IPS DF 4.7 (cell line): ENCODE measurements around the gene CDC42BPA.
"Not testable (repeated sequence)": the region's sequence is repeated elsewhere in the genome, so short reads cannot be mapped to it uniquely, and the experiment has no call there.

Experiments
- DNase-seq: peaks from one replicate; pipeline ENCODE4 v3.0.0-alpha.2; 2013; ENCODE audit warnings: low spot score; ENCODE audit errors: extremely low read depth

CDC42BPA gene

DNA sequence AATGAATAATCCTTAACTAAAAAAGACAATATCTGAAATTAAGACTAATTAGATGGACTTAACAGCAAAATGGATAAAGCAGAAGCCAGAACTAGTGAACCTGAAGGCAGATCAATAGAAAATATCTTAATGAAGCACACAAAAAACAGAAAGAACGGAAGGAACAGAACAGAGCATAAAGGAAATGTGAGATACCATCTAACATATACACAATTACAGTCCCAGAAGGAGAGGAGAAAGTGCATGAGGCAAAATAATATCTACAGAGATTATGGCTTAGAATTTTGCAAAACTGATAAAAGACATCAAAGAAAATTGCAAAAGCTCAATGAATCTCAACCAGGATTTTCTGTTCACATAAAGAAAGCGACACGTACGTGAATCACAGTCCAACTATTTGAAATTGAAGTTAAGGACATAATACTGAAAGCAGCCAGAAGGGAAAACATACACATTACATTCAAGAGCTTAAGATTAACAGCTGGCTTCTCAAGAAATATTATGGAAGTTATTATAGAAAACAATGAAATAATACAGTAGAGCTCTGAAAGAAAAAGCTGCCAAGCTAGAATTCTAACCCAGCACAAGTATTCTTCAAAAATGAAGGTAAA, 182.0 kb downstream of the CDC42BPA start:
- no peak for DNase-seq

DNA sequence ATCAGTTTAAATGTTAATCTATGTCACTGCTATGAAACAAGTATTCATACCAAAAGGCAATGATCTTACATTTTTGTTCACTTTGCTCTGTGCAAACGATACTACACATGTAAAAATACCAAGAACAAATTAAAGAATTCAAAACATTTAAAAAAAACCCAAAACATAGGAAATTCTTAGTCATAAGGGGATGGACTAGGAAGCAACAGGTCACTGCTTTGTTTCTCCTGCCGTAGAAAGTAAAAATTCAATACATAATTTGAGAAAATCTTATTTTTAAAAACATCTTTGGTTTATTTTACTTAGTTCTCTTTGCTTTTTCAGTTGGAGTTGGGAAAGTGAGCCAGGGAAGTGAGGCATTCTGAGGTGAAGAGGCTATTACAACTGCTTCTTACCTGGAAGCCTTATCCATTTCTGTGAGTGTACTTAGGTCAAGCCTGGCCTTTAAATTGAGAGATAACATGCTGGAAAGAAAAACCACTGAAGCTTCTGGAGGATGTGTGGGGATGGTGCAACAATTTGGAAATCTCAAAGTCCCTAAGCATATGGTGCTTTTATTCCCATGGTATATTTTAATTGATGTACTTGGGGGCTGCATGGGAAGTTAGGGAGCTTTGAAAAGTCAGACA, 183.5 kb downstream of the CDC42BPA start:
- DNase-seq, result no peak

DNA sequence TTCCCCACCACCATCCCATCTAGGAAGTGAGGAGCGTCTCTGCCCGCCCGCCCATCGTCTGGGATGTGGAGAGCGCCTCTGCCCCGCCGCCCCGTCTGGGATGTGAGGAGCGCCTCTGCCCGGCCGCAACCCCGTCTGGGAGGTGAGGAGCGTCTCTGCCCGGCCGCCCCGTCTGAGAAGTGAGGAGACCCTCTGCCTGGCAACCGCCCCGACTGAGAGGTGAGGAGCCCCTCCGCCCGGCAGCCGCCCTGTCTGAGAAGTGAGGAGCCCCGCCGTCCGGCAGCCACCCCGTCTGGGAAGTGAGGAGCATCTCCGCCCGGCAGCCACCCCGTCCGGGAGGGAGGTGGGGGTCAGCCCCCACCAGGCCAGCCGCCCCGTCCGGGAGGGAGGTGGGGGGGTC, 185.6 kb downstream of the CDC42BPA start:
- not testable (repeated sequence) for DNase-seq

DNA sequence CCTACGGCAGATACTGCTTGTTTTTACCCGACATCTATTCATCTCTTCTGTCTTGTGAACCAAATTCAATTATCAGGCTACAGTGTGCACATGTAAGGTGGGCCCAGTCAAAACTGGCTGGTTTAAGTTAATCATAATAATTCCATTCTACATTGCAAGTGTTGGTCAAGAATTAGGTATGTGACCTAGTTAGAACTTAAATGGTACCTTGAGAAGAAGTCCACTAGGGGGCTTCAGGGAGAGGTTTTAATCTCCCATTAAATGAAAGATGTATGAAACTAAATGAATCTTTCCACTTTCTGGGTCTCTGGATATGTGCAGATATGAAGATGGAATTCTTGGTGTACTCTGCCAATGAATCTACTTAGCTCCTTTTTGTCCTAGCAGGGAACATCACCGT, 187.1 kb downstream of the CDC42BPA start:
- DNase-seq, result no peak

DNA sequence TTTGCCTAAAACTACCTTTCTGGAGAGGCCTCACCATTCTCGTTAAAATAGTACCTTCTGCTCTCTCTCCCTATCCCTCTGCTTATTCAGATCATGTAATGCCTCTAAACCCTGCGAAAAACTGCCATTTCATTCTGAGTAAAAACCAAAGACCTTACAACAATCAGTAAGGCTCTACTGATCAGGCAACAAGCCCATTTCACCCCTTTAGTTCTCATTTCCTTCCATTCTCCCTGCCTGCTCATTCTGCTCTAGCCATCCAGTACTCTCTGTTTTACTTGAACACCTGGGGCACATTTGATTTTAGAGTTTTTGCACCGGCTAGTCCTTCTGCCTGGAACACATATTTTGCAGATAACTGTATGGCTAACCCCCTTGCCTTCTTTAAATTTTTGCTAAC, 190.4 kb downstream of the CDC42BPA start:
- no peak for DNase-seq

DNA sequence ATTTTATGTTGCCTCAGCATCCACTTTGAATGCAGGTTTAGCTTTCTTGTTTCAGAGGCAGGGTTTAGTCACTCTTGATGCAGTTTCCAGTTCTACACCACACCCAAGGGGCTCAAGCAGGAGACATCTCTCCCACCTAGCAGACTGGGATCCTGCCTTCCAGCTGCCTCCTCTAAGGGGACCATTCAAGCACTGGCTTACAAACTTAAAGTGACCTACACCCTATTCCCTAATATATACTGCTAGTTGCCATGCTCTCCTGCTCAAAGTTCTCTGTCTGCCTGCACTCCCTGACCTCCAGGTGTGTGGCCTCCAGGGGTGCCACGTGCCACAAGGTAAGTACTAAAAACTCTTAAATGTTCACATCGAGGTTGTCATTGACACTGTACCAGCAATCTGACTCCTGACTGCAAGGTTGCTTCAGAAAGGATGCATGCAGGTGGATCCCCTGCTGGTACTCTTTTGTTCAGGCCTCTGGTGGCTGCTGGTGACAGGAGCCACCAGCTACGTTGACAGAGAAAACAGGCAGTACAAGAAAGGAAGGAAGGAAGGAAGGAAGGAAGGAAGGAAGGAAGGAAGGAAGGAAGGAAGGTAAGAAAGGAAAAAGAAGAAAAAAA, 192.3 kb downstream of the CDC42BPA start:
- DNase-seq, result no peak

DNA sequence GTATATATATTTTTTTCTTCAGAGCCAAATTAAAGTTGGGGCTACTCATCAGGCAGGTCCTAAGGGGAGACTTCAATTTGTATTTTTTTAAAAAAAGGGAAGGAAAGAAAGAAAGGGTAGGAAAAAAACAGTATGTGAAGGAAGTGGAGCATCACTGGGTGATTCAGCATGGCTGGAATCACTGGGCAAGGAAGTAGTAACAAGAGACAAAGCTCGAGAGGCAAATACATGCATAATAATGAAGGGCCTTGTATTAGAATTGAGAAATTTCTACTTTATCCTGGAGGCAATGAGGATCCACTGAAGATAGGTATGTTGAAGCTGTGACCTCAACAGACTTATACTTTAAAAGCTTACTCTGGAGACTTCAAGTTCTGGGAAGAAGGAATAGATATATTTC, 193.8 kb downstream of the CDC42BPA start:
- DNase-seq, result no peak

DNA sequence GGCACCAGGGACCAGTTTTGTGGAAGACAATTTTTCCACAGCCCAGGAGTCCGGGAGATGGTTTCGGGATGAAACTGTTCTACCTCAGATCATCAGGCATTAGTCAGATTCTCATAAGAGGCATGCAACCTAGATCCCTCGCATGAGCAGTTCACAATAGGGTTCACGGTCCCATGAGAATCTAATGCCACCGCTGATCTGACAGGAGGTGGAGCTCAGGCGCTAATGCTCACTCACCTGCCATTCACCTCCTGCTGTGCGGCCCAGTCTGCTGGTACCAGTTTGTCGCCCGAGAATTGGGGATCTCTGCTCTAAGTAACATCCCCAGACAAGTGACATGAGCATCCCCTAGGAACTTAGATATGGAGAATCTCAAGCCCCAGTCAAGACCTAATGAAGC, 197.5 kb downstream of the CDC42BPA start:
- no peak for DNase-seq

DNA sequence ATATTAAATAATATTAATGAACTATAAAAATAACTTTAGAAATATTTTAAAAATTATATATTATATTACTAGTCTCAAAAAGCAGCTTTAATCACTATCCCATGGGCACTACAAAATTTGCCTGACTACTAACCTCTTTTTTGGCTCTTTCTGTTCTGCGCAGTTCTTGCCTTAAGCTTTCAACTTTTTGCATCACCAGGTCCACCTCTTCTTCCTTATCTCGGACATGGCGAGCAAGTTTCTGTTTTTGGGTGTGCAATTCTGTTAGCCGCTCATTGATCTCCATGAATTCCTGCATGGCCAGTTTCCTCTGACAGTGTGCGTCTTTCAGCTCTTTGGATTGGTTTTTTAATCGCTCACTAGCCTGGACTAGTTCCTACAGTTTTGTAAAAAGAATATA, 205.8 kb downstream of the CDC42BPA start:
- no peak for DNase-seq

DNA sequence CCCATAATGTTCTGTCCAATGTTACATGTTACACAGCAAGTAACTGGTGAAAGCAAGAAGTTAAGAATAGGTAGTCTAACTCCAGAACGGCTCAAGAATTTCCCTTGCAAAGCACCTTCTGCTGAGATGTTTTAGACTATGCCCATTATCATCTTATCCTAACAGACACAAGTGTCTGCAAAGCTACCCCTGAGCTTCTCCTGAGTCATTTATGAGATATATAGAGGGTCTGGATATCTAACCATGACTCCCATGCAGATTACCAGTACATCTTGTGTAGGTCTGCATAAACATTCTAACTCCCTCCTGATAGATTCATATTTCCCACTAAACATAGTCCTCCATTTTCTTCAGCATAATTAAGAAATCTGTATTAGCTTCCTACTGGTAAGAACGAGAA, 206.5 kb downstream of the CDC42BPA start:
- no peak for DNase-seq

DNA sequence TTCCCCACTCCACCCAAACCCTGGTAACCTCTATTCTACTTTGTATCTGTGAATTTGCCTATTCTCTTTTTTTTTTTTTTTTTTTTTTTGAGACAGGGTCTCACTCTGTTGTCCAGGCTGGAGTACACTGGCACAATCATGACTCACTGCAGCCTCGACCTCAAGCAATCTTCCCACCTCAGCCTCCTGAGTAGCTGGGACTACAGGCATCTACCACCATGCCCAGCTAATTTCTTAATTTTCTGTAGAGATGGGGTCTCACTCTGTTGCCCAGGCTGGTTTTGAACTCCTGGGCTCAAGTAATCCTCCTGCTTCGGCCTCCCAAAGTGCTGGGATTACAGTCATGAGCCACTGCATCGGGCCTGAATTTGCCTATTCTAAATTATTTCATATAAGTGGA, 213.0 kb downstream of the CDC42BPA start:
- not testable (repeated sequence) for DNase-seq

DNA sequence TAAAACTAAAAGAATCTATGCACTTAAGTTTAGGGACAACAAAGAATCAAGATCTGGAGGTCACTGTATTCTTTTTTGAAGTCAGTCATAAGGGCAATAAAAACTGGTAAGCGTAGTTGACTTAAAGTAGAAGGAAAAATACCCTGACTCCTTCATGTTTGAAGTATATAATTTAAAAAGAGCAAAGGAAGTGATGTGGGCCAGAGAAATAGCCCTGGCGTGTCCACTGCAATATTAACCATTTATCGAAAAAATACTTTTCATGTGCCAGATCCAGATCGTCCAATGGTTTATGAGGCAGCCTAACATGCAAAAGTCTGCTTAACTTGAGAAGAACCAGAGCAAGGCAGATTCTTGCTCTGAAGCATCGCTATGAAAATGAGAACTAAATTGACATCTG, 216.2 kb downstream of the CDC42BPA start:
- no peak for DNase-seq

DNA sequence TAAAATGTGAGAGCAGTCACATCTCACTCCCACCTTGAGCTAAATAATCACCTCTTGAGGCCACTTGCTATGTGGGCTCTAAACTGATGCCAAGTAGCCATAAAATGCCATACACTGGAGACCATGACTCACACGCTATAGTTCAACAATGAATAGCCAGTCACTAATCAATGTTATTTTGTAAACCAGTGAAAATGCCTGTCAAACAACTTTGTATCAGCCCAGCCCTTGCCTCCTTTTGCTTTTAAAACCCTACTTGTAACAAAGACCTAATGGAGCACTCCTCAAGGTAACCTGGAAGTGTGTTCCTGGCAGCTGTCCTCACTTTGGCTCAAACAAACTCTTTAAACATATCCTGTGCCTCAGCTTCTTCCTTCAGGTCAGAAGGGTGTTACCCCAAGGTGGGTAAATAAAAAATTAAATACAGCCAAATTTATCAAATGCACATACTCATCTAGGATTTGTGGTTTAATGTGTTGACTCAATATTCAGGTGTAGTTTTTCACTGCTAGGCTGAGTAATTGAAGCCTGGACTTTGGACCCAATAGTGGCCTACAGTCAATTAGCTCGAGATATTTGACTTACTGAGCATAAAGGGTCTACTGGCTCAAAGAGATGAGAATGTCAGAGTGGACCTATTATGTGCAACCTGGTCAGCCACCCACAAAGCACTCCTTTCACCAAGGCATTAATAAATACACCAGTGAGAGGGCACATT, 223.9 kb downstream of the CDC42BPA start:
- no peak for DNase-seq

DNA sequence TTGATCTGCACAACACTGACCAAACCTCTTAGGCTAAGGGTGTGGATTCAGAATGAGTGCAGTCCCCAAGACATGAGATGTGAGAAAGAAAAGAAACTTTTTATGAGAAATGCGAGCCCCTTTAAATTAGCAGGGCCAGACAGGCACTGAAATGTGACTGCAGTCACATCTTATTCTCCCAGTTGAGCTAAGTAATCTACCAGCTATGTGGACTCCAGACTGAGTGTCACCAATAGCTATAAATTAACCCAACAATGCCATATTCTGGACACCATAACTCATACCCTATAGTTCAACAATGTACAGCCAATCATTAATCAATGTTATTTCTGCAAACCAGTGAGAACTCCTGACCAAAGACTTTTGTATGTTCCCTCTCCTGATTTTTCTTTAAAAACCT, 225.0 kb downstream of the CDC42BPA start:
- no peak for DNase-seq

DNA sequence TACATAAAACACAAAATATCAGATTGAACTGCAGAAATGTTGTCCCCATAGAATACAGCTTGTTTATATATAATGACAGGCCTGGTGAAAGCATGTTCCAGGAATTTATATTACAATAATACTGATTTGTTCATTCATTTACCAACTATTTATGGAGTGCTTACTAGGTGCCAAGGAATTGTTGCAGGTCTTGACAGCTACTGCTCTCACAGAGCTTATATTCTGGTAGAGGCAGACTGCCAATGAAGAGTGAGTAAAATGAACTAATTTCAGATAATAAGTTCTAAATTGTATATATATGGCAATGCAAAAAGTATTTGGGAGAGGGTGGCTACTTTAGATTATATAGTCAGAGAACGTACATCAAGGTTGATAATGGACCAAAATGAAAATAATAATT, 226.2 kb downstream of the CDC42BPA start:
- no peak for DNase-seq

DNA sequence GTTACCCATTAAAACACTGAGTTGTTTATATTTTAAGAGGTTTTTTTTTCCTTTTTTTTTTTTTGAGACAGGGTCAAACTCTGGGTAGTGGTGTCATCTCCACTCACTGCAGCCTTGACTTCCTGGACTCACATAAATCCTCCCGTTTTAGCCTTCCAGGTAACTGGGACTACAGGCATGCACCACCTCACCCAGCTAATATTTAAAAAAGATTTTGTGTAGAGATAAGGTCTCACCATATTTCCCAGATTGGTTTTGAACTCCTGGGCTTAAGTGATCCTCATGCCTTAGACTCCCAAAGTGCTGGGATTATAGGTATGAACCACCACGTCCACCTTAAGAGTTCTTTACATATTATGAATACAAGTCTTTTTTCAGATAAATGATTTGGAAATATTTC, 231.7 kb downstream of the CDC42BPA start:
- DNase-seq, result no peak

DNA sequence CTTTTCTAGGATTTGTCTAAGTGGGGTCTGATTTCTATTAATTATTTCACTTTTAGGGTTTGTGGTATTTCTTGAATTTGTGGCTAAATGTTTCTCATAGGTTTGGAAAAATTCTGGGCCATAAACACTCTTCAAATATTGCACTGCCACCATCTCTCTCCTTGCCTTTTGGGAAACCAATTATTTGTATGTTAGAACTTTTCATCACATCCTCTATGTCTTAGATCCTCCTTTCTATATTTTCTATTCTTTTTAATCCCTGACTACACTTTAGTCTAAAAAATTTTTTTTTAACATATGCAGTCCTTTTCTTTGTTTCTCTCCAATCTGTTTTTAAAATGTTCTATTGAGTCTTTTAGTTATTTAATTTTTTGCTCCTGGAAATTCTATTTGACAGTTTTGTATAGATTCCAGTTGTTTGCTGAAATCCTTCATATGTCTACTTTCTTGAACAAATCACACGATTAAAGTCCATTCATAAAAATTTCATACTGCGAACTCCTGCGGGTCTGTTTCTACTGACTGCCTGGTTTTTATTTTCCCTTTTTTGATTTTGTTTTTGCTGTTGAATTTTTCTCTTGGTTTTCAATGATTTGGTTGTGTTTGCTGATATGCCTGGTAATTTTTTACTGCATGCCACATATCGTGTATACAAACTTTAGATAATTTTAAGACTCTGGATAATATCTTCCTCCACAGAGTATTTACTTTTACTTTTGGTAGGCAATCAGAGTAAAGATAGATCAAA, 235.1 kb downstream of the CDC42BPA start:
- DNase-seq, result no peak

DNA sequence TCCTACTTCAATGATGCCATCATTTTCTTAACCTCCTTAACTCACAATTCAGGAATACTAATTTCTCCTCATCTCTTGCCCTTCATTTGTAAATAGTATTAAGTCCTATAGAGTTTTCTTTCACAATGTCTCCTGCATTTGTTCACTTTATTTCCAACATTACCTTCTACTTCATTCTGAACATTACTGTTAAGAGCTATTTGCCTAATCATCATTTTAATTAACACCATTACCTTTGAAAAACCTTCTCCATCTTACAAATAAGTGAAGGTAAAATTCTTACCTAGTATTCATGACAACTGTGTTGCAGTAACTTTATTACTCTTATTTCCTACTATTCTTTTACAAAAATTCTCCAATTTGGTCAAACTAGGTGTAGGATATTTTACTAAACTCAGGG, 240.5 kb downstream of the CDC42BPA start:
- no peak for DNase-seq

DNA sequence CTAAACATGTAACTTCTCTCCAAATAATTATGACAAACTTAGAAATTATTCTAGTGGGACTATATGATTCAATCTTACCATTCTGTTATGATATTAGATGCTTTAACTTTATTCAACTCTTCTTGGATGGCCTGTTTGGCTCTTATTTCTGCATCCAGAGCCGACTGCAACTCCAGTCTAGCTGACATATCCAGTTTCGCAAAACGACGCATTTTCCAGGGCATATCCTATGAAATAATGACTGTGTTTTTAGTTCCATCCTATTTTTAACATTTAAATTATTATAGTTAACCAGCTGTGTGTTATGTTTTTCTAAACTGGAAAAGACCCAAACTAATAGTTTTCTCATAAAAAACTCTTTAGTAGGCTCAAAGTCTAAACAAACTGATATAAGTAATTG, 244.5 kb downstream of the CDC42BPA start:
- no peak for DNase-seq

DNA sequence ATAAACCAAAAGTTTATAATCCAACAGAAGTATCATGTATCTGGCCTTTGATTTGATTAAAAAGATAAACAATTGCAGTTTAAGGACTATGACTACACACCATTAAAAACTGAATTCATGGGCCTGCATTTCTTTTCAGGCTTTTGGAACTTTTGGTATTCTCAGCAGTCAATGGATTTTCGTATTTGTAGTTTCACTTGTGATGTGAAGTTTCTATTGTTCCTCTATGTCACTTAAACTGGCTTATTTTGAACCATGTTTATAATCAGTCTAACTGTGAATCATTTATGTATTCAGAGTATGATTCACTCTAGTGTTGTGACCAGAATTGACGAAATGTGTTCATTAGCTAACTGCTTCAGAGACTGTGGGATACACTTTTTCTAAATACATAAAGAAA, 245.3 kb downstream of the CDC42BPA start:
- DNase-seq, result no peak

DNA sequence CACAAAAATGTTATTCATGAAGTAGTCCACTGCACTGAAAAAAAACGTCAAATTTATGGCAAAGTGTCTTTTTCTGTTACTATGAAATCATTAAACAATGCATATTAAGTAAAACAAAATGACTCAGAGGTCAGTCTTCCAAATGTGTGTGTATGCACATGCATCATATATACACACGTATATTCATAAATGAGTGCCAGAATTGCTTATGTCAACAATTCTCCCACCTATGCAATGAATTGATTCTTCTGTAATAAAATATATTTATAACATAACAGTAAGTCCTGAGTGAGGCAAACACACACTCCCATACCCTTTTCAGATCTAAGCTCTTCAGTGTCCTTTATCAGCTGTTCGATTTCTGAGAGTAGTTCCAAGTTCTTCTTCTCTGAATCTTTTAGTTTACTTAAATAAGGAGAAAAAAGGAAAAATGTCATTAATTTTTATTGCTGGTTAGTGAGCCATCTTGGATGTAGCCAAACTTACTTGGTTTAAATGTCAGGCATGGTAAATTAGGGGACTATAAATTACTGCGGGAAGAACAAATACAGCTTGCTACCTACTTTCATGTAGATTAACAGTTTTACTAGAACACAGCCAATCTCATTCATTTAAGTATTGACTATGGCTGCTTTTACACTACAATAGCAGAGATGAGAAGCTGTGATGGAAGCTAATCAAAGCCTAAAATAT, 246.3 kb downstream of the CDC42BPA start:
- DNase-seq, result no peak
